Measurements from ENCODE around the gene PHACTR3.

GRCh38 chr20:59837623-59838394, 233.5 kb downstream of the PHACTR3 start:
- TF ChIP-seq EZH2 (IDR thresholded peaks at IDR 0.05) (no peak), CTCF (IDR thresholded peaks at IDR 0.05) (no peak), EZH2phosphoT487 (IDR thresholded peaks at IDR 0.05) (no peak)

Data from neural progenitor cell (in vitro differentiated cells).